Effector memory CD8-positive, alpha-beta T cell (primary cell): ENCODE measurements around the gene MARS1.
"Not testable (repeated sequence)": the region's sequence is repeated elsewhere in the genome, so short reads cannot be mapped to it uniquely, and the experiment has no call there.

Experiments
- ATAC-seq: fragments of 150-1000 bp; cut with Tn5 transposase; replicated peaks from 2 replicates; pipeline ENCODE4 v1.10.0; 2021; ENCODE audit warnings: mild to moderate bottlenecking, moderate library complexity
- DNase-seq, 3 experiments: peaks; one replicate each; pipeline ENCODE4 v3.0.0; 2021
- H3K27ac Mint-ChIP-seq, 2 donors: one replicate each; pipeline ENCODE4 v1.8.0; 2022; ENCODE audit warnings: mild to moderate bottlenecking in 2 of 2, mixed read lengths in 2 of 2, moderate library complexity in 2 of 2
- H3K27me3 Mint-ChIP-seq, 2 donors: one replicate each; pipeline ENCODE4 v1.8.0; 2022; ENCODE audit warnings: mixed read lengths in 2 of 2
- H3K36me3 Mint-ChIP-seq: one replicate; pipeline ENCODE4 v1.8.0; 2022; ENCODE audit warnings: mild to moderate bottlenecking, moderate library complexity, mixed read lengths; ENCODE audit not compliant: insufficient read depth
- H3K4me1 Mint-ChIP-seq, 2 donors: one replicate each; pipeline ENCODE4 v1.8.0; 2022; ENCODE audit warnings: low read depth in 2 of 2, mixed read lengths in 2 of 2
- H3K4me3 Mint-ChIP-seq, 2 donors: one replicate each; pipeline ENCODE4 v1.8.0; 2022; ENCODE audit warnings: mild to moderate bottlenecking in 2 of 2, mixed read lengths in 2 of 2, moderate library complexity in 2 of 2
- H3K9me3 Mint-ChIP-seq, 2 donors: one replicate each; pipeline ENCODE4 v1.8.0; 2022; ENCODE audit warnings: mixed read lengths in 2 of 2
- total RNA-seq, 9 experiments: gene quantifications; one replicate each; lab custom pipeline; 2026; lab: John Stamatoyannopoulos, UW

Gene MARS1
- 112 to 997 (median 450) reads per million in 9 experiments for total RNA-seq

- Mint-ChIP-seq H3K27me3 (no peaks in the 10 kb centered on the region), H3K9me3 (no peaks in the 10 kb centered on the region), H3K36me3 (peaks cover 38% of the 10 kb centered on the region), H3K4me3 (peak within 1 kb of the TSS; percentile 90 to 99), H3K27ac (peak within 1 kb of the TSS; percentile 84 to 97), H3K4me1 (peaks cover 22 to 23% of the 10 kb centered on the region in 2 donors)
- ATAC-seq: peak; percentile 98
- DNase-seq: peak; percentile 85 to 86 (median 85)
These were observed at the start of gene MARS1 for GRCh38 chr12:57487597-57488401. TSS of gene MARS1 (plus strand) at chr12:57488068. CDS start at chr12:57488091, 23 bp downstream.

GRCh38 chr12:57438400-57438799, 49.5 kb upstream of the MARS1 start:
- ATAC-seq (no peak), DNase-seq (no peak)
- H3K27me3 Mint-ChIP-seq: peaks cover 6 to 17% of the 10 kb centered on the region in 2 donors
- peaks cover 5% of the 10 kb centered on the region in 2 donors for H3K4me1 Mint-ChIP-seq
- no peak overlapping the region for H3K27ac Mint-ChIP-seq
- no peak overlapping the region for H3K4me3 Mint-ChIP-seq
- H3K36me3 Mint-ChIP-seq: no peaks in the 10 kb centered on the region
- no peaks in the 10 kb centered on the region for H3K9me3 Mint-ChIP-seq

DNA sequence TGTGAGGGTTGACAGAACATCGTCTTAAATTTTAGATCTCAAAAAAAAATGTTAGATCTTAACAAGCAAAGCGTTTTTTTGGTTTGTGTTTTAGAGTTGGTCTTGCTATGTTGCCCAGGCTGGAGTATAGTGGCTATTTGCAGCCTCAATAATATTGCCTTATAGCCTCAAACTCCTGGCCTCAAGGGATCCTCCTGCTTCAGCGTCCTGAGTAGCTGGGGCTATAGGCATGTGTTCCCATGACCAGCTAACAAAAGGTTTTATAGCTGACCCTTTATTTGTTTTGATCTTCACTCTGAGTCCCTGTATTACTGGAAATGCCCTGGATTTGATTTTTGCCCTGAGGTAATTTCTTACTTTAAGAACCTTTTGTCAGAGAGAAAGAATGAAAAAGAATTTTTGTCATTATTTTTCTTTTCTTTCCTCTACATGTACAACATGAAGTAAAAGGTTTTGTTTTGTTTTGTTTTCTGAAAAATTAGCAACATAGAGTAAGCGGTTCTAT, 48.1 kb upstream of the MARS1 start:
- no peaks in the 10 kb centered on the region for H3K36me3 Mint-ChIP-seq
- H3K27me3 Mint-ChIP-seq: peaks cover 6 to 17% of the 10 kb centered on the region in 2 donors
- no peak for DNase-seq
- H3K4me1 Mint-ChIP-seq: peaks cover 5% of the 10 kb centered on the region in 2 donors
- H3K4me3 Mint-ChIP-seq: no peak overlapping the region
- no peaks in the 10 kb centered on the region for H3K9me3 Mint-ChIP-seq
- no peak overlapping the region for H3K27ac Mint-ChIP-seq
- ATAC-seq: no peak

- ATAC-seq, DNase-seq, H3K4me1 Mint-ChIP-seq, H3K27ac Mint-ChIP-seq, H3K4me3 Mint-ChIP-seq, H3K36me3 Mint-ChIP-seq, H3K9me3 Mint-ChIP-seq: not testable (repeated sequence)
- peaks cover 6 to 17% of the 10 kb centered on the region in 2 donors for H3K27me3 Mint-ChIP-seq
These were observed 46.5 kb upstream of the MARS1 start for GRCh38 chr12:57441393-57441792.

- no peaks in the 10 kb centered on the region for H3K4me1 Mint-ChIP-seq
- no peak overlapping the region for H3K4me3 Mint-ChIP-seq
- DNase-seq: no peak
- H3K27me3 Mint-ChIP-seq: peaks cover 6 to 17% of the 10 kb centered on the region in 2 donors
- ATAC-seq: no peak
- no peaks in the 10 kb centered on the region for H3K9me3 Mint-ChIP-seq
- H3K27ac Mint-ChIP-seq: no peak overlapping the region
- H3K36me3 Mint-ChIP-seq: no peaks in the 10 kb centered on the region
These were observed 45.9 kb upstream of the MARS1 start for GRCh38 chr12:57441846-57442427.

- H3K27ac Mint-ChIP-seq, H3K27me3 Mint-ChIP-seq, ATAC-seq: not testable (repeated sequence)
These were observed 43.5 kb upstream of the MARS1 start for GRCh38 chr12:57444337-57444736.

GRCh38 chr12:57444744-57445143, 43.1 kb upstream of the MARS1 start:
- no peaks in the 10 kb centered on the region for H3K4me1 Mint-ChIP-seq
- H3K36me3 Mint-ChIP-seq: no peaks in the 10 kb centered on the region
- ATAC-seq (no peak), DNase-seq (no peak)
- H3K4me3 Mint-ChIP-seq: no peak overlapping the region
- H3K9me3 Mint-ChIP-seq: no peaks in the 10 kb centered on the region
- no peak overlapping the region for H3K27ac Mint-ChIP-seq
- H3K27me3 Mint-ChIP-seq: peaks cover 6 to 8% of the 10 kb centered on the region in 2 donors

More at GRCh38 chr12:57444337-57444736, 43.5 kb upstream of the MARS1 start:
- not testable (repeated sequence) for H3K9me3 Mint-ChIP-seq, H3K36me3 Mint-ChIP-seq, DNase-seq, H3K4me3 Mint-ChIP-seq, H3K4me1 Mint-ChIP-seq

- H3K27ac Mint-ChIP-seq: no peak overlapping the region
- DNase-seq: no peak
- H3K4me3 Mint-ChIP-seq: no peak overlapping the region
- H3K36me3 Mint-ChIP-seq: no peaks in the 10 kb centered on the region
- peaks cover 0 to 6% of the 10 kb centered on the region in 2 donors for H3K27me3 Mint-ChIP-seq
- no peaks in the 10 kb centered on the region for H3K4me1 Mint-ChIP-seq
- ATAC-seq: no peak
- no peaks in the 10 kb centered on the region for H3K9me3 Mint-ChIP-seq
These were observed 41.4 kb upstream of the MARS1 start for GRCh38 chr12:57446292-57446960.

- Mint-ChIP-seq H3K4me3 (no peak overlapping the region), H3K4me1 (no peaks in the 10 kb centered on the region), H3K27ac (no peak overlapping the region), H3K36me3 (no peaks in the 10 kb centered on the region), H3K27me3 (peaks cover 6 to 17% of the 10 kb centered on the region in 2 donors), H3K9me3 (no peaks in the 10 kb centered on the region)
- DNase-seq (no peak), ATAC-seq (no peak)
These were observed 39.2 kb upstream of the MARS1 start for GRCh38 chr12:57448669-57449068.

DNA sequence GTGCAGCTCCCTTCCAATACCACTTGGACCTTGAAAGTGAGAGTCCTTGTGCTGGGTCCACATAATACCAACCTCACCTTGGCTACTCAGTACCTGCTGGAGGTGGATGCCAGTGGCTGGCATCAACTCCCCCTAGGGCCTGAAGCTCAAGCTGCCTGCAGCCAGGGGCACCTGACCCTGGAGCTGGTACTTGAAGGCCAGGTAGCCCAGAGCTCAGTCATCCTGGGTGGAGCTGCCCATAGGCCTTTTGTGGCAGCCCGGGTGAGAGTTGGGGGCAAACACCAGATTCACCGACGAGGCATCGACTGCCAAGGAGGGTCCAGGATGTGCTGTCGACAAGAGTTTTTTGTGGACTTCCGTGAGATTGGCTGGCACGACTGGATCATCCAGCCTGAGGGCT, 38.5 kb upstream of the MARS1 start:
- Mint-ChIP-seq H3K4me3 (no peak overlapping the region), H3K9me3 (no peaks in the 10 kb centered on the region), H3K27ac (no peak overlapping the region), H3K4me1 (no peaks in the 10 kb centered on the region), H3K36me3 (no peaks in the 10 kb centered on the region), H3K27me3 (peaks cover 6 to 17% of the 10 kb centered on the region in 2 donors)
- DNase-seq (no peak), ATAC-seq (no peak)

GRCh38 chr12:57450057-57450456, 37.8 kb upstream of the MARS1 start:
- no peaks in the 10 kb centered on the region for H3K4me1 Mint-ChIP-seq
- H3K9me3 Mint-ChIP-seq: no peaks in the 10 kb centered on the region
- peaks cover 6 to 17% of the 10 kb centered on the region in 2 donors for H3K27me3 Mint-ChIP-seq
- ATAC-seq: no peak
- H3K27ac Mint-ChIP-seq: no peak overlapping the region
- no peak for DNase-seq
- H3K4me3 Mint-ChIP-seq: no peak overlapping the region
- no peaks in the 10 kb centered on the region for H3K36me3 Mint-ChIP-seq

GRCh38 chr12:57451233-57451778, 36.6 kb upstream of the MARS1 start:
- H3K4me3 Mint-ChIP-seq: no peak overlapping the region
- DNase-seq (no peak), ATAC-seq (no peak)
- H3K36me3 Mint-ChIP-seq: no peaks in the 10 kb centered on the region
- H3K27me3 Mint-ChIP-seq: peaks cover 6 to 17% of the 10 kb centered on the region in 2 donors
- H3K4me1 Mint-ChIP-seq: peaks cover 3 to 4% of the 10 kb centered on the region in 2 donors
- H3K27ac Mint-ChIP-seq: no peak overlapping the region
- H3K9me3 Mint-ChIP-seq: no peaks in the 10 kb centered on the region

DNA sequence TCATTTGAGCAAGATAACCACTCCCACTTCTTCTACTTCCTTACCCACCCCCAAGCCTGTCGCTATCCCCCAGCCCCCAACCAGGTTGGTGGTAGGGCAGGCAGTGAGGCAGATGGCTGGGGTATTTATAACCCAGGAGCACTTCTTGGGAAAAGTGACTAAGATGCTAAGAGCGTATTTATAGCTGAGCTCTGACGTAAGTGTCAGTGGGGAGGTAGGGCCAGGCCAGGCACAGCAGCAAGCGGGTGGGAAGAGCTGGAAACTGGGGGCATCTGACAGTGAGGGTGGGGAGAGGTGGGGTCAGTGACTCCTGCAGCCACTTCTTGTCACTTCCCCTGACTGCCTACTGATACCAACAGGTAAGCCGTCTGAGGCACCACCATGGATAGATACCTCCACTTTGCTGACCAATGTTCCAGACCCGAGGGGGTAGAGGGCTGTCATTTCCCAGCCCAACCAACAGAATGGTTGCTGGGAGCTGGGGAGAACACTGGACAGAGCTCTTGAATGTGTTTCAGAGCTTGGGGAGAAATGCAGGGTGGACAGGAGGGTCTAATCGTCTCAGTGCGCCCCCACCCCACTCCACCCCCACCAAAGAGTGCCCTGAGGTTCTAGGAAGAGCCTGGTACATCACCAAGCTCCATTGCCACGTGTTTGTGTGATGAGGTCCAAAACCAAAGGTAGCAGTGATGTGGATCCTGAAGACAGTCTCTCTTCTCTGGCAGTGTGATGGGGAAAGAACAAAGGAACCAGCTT, 35.5 kb upstream of the MARS1 start:
- ATAC-seq: no peak
- DNase-seq: no peak
- Mint-ChIP-seq H3K4me3 (no peak overlapping the region), H3K36me3 (no peaks in the 10 kb centered on the region), H3K4me1 (peaks cover 3 to 4% of the 10 kb centered on the region in 2 donors), H3K27ac (no peak overlapping the region), H3K27me3 (peaks cover 6 to 17% of the 10 kb centered on the region in 2 donors), H3K9me3 (no peaks in the 10 kb centered on the region)
